CD4-positive, alpha-beta T cell treated with Interleukin-6 at 100 ng/mL for 8 hours (primary cell): ENCODE measurements around the gene DOCK3.
A peak's percentile ranks its signal among the peaks of the same experiment; 100 is the strongest.
"Not testable (repeated sequence)": the region's sequence is repeated elsewhere in the genome, so short reads cannot be mapped to it uniquely, and the experiment has no call there.

Experiments
- DNase-seq: peaks from one replicate; pipeline ENCODE4 v3.0.0-alpha.2; 2020; ENCODE audit warnings: mixed read lengths, low spot score

Gene DOCK3

DNA sequence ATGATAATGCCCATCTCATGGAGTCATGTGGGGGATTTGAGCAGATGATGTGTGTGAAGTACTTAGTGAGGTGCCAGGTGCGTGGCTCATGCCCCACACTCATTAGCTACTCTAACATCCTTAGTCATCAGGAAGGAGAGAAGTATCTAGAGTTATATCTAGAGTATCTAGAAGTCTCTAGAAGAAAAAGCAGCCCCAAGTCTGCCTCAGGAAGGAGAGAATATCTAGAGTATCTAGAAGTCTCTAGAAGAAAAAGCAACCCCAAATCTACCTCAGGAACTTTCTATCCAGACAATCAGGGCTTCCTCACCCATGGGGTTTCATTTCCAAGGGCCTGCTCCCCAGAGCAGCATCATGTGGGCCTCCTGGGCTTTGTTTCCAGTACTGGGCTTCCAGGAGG, 24.7 kb upstream of the DOCK3 start:
- DNase-seq = no peak

DNA sequence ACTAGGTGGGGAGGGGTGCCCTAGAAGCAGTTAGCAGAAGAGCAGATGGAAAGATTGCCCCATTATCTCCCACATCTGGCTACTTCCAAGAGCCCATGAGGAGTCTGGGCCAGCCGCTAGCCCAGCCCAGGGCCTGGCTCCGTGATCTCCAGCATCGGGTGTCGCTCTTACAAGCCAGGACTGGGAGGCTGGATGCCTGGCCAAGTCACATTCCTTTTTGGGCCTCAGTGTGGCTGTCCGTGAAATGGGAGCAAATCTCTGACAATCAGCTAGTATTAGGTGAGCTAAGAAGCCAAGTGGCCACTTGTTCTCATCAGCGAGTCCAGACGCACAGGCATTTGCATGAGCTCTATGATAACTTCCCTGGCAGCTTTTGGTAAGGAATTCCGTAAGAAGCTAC, 23.3 kb upstream of the DOCK3 start:
- no peak for DNase-seq

DNA sequence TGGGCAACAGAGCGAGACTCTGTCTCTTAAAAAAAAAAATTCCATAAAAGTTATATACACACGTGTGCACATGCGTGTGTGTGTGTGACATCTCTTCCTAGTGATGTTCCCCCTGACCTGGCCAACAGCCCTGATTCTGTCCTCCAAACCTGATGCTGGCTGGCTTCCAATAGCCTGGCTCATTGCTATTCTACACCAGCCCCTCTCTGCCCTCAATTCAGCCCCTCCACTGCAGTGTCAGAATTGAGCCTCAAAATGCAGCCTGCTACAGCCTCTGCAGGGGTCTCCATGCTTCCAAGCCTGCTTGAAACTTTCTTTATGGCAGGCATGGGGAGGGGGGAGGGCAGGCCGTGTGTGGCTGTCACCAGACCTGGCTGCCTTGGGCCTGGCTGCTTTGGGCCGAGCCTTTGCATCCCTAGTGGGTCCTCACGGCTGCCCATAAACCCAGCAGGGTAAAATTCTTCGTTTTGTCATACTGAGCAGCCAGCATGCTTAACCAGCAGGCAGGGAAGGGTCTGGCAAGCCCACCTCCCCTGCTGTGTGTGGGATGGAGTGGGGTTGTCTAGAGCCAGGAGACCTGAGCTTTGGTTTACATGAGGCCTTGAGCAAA, 22.7 kb upstream of the DOCK3 start:
- DNase-seq = no peak

DNA sequence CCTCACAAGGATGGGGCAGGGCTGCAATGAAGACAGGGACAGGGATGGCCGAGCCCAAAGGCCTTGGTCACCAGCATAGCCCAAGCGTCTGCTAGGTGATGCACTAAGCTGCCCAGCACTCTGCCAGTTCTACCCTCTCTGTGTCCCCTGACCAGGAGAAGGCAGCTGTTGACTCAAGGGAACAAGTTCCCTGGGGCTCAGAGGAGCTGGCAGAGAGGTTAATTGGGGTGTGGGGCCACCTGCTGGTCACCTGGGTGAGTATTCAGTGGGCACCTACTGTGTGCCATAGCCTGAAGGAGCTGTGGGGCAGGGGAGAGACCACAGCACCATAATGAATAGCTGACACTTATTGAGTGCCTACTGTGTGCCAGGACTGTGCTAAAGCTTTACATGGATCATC, 22.0 kb upstream of the DOCK3 start:
- peak; percentile 59 for DNase-seq

DNA sequence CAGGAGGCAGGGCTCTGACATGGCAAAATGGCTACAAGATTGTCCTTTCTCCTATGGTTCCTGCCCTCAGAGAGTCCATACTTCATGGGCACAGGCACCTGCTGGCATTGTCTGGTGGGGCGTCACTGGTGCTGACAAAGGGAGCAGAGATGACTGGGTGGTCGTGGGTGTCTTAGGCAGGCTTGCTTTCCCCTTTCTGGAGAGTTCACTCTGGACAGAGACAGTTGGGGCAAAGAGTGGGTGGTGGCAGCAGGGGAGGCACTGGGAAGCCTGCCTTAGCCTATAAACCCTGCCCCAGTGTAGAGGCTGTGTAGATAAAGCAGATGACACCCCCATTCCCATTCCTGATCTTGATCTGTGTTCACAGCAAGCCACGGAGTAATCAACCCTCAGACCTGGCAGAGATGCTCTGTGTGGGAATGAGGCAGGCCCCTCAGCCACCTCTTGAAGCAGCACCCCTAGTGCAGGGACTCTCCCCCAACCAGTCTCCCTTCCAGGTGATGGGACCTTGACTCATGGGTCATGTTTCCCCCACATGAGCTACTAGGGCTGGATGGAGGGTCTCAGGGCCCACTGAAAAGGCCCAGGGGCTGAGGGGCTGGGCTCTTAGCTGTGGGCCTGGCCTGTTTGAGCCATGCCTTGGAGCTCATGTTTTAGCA, 20.7 kb upstream of the DOCK3 start:
- DNase-seq = no peak

DNA sequence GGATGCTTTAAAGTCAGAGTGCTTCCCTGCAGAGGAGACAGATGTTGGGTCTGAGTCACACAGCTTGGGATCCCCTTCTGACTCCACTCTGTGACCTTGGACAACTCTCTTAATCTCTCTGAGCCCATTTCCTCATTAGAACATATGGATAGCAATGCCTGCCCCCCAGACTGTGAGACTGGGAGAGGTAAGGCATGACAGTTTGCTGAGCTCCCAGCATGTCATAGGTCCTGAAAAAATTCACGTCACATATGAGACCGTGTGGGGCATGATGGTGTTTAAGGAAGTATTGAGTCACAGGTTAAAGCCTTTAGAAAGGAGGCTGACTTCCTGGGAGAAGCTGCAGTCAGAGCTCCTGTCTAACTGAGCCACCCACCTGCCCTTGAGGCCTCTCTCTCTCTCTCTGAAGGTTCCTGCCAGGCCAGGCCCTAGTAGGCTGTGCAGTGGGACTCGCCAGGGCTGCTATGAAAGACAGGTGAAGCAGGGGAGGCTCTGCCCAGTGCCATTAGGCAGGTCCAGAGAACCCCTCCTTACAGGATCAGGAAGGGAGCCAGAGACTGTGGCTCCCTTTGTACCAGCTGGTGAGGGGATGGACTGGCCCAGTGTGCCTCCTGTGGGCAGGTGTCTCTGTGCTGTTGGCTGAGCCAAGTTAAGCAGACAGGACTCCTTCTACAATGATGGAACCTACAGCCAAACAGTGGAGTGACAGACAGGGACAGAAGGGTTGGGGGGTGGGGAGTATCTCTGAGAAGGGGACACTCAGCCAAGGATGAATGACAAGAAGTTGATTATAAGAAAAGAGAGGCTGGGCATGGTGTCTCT, 19.5 kb upstream of the DOCK3 start:
- no peak for DNase-seq

DNA sequence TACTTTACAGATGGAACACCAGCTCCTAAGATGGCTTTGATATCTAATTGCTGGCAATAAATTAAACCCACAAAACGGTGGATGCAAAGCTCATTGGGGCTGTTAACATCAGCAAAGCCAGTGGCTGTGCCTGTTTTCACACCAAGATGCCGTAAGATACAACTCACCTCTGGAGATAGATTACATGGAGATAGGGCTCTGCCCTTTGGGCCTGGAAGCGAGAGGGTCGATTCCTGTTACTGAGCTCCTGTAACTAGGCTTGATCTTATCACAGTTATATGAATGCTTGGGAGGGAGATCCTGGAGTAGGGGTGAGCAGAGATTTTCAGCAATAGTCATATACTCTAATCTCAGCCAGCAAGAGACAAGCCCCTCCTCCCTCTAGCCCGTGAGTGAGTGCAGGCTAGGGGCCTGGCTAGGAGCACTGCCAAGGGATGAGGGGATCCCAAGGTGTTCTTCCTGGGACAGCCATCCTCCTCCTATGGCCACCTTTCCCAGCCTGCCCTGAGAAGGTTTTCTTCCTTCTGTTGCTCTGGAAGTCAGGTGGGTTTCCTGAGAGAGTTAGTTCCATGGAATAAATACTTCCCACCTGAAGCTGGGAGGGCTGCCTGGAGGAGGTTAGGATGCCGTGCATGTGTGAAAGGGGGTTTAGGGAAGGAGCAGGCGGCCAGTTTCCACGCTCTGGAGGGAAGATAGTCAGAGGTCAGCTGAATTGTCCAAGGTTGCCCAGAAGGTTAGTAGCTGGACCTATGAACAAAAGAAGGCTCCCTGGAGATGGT, 18.1 kb upstream of the DOCK3 start:
- no peak for DNase-seq

DNA sequence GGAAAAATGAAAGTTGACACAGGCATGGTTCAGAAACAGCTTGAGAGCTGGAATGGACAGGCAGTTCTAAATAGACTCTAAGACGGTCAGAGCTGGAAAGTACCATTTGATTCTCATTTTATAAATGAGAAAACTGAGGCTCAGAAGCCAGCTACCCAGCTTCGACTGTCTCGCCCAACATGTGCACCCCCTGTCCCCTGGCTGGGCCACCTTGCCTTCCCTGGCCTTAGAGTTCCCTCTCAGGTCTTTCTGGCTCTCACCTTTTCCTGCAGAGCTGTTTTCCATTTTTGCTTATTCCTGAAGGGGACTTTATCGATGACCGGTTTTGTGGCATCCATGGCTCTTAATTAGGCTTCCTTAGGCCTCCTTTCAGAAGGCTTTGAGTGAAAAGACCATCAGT, 17.3 kb upstream of the DOCK3 start:
- no peak for DNase-seq

DNA sequence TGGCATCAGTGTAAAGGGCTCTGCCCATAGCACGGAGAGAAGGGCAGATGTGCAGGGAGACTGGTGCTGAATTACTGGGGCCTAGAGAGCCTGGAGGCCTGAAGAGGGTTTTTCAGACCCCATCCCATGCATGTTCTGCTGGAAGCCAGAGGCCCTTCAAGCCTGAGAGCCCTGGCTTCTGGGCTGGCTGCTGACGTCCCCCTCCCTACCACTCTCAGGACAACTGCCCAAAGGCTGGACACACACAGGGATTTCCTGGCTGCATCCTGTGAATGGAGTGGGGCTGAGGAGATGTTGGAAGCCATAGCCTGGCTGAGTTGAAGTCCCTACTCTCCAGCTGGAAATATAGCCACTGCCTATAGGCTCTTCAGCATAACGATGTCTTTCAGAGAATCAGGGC, 16.9 kb upstream of the DOCK3 start:
- DNase-seq = no peak

DNA sequence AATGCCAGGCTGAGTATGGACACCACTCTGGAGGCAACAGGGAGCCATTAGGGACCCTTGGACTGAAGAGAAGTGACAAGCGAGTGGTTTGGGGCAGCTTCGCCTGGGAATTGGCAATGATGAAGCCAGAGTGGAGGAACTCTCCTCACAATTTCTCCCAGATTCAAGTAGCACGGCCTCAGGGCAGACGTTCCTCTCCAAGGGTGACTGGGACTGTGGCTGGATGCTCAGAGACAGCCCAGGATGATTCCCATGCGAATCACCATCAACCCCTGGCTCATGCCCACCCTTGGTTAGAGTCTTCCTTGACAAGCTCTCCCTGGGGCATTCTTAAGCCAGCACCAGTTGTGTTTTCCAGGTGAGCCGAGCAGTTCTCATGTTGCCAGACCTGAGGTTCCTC, 16.3 kb upstream of the DOCK3 start:
- no peak for DNase-seq

DNA sequence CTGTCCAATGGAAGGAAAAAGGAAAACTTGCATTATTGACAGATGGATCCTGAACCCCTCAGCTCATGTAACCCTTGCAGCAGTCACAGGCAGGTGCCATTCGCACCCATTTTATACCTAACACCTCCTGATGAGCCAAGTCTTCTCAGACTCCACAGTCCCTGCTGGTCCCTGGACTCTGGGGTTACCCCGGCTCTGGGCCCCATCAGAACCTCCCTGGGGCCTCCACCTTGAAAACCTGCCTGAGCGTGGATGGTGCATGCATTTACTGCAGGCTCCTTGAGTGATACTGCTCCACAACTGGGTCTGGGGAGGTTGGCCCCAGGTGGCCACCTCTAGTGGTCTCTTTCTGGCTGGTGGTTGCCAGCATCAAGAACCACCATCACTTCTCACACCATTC, 15.9 kb upstream of the DOCK3 start:
- no peak for DNase-seq

DNA sequence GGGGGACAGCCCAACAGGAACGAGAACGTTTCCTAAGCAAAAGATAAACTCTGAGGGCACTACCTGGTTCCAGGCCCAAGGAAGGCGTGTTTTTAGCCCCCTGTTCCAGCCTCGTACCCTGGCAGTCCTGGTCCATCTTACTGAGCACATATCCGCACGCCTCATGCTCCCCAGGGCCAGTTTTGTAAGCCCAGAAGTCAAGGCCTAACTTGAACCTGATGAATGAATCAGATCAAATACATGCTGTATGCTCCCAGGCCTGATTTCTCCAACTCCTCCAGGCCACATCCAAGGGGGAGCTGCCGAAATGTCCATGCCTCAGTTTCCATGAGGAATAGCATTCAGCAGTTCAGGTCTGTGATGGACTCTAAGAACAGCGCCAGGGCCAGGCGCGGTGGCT, 14.3 kb upstream of the DOCK3 start:
- no peak for DNase-seq

DNA sequence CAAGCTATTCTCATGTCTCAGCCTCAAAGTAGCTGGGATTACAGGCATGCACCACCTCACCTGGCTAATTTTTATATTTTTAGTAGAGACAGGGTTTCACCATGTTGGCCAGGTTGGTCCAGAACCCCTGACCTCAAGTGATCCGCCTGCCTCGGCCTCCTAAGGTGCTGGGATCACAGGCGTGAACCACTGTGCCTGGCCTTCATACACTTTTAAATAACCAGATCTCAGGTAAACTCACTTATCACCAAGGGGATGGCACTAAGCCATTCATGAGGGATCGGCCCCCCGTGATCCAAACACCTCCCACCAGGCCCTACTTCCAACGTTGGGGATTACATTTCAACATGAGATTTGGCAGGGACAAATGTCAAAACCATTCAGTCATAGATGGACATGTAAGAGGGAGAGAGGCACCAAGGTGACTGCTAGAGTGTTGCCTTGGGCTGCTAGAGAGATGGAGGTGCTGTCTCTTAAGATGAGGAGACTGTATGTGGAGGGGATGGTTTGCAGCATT, 13.3 kb upstream of the DOCK3 start:
- no peak for DNase-seq

DNA sequence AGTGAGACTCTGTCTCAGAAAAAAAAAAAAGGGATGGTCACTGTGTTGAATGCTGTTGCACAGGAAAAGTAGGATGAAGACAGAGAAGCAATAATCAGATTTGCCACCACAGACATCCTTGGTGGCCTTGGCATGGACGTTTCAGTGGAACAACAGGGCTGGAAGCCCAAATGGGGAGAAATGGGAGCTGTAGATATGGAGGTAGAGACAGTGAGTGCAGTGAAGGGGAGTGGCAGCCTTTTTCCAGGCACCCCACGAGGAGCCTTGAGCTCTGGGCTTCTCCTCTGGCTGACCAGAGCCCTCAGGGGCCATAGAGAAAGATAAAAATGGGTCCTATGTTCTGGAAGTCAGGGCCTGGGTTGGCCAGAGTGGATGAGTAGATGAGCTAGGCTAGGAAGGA, 12.3 kb upstream of the DOCK3 start:
- no peak for DNase-seq

DNA sequence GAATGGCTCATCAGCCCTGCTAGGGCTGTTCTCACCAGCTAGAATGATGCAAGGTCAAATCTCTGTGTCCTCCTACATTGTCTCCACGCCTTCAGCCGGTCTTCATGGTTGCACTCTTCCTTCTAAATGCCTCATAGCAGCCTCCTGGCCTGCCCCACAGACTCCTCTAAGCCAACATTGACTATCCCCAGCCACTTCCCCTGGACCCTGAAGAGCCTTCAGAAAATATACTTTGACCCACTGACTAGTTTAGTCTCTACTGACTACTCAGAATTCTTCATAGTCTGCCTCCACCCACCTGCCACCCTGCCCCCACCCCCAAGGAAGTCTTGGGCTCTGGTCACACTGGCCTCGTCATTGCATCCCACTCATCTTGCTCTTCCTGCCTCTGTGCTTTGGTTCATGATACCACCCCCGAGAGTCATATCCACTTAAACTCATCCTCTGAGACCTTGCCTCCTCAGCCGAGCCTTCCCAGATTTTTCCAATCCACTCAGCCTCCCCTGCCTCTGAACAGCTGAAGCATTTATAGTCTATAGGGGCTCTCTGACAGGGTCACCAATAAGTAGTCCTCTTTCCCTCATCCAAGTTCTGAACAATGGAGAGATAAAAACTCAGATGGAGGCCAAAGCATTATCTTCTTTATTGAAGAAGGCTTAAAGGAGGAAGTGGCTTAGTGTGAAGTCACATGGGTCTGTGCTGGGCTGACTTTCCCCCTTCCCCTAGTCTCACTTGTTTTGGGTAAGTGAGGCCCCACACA, 9.5 kb upstream of the DOCK3 start:
- DNase-seq = no peak

DNA sequence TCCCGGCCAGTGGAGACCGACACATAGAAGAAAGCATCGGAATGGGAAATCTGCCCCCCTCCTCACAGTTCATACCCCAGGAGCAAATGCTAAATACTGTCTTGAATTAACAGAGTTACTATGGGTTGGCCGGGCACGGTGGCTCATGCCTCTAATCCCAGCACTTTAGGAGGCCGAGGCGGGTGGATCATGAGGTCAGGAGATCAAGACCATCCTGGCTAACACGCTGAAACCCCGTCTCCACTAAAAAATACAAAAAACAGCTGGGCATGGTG, 8.9 kb upstream of the DOCK3 start:
- not testable (repeated sequence) for DNase-seq

DNA sequence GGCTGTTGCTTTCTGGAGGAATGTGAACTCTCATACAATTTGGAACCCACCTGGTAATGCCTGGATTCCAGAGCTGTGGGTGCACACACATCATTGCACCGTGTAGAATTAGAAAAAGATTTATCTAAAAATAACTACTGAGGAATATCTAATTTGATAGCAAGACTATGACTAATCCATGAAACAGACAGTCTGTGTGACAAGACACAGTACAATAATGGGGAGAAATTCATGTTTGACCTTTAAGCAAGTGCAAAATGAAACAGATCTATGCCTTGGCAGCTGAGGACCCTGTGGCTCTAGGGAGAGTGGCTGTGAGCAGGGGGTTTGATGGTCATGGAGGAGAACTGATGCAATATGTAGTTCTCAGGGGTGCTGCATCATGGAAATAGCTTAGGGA, 7.9 kb upstream of the DOCK3 start:
- DNase-seq = no peak

DNA sequence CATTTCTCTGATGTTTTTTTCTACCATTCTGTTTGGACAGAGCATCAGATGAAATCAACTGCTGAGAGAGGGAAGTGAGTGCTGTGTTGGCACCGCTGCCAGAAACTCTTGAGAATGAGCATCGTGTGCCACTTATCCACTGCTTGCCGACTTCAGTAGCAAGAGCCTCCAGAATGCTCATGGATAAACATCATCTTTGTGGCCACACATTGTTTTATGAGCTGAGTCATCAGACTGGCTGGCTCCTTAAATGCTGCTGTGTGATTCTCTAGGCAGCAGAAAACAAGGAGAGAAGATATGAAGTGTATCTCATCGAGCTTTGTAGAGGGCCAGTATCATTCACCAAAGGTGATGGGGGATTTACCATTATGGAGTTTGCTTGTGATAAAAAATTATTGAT, 3.4 kb upstream of the DOCK3 start:
- DNase-seq = no peak

DNA sequence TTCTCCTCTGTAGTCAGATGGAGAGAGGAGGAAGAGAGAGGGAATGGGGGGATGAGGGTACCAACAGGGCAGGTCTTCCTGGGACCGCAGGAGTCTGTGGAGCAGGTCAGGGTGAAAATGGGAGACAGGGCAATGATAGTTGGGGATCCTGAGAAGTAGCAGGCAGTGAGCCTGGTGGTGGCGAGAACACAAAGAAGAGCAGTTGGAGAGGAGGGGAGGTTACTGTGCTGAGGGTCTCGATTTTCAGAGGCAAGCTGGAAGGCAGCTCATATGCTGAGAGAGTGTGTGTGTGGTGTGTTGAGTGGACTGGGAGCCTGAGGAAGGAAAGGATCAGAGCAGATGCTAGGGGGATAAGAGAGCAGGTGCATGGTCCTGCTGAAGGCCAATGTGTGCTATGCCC, 2.1 kb upstream of the DOCK3 start:
- no peak for DNase-seq

DNA sequence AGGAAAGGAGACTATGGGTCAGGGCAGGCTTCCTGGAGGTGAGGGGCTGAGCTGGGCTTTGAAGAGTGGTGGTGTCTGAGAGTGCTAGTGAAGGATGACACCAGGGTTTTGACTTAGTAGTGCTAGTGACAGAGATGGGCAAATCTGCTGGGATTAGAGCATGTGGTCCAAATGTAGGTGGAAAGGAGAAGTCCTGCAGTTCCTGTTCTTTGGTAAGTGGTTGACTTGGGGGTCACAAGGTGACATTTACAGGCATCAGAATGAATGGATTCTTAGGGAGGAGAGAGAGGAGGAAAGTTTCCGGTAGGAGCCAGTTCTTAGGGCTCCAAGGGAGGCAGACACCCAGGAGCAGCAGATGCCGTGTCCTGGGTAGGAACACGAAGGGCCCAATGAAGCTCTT, 796 bp upstream of the DOCK3 start:
- no peak for DNase-seq

DNA sequence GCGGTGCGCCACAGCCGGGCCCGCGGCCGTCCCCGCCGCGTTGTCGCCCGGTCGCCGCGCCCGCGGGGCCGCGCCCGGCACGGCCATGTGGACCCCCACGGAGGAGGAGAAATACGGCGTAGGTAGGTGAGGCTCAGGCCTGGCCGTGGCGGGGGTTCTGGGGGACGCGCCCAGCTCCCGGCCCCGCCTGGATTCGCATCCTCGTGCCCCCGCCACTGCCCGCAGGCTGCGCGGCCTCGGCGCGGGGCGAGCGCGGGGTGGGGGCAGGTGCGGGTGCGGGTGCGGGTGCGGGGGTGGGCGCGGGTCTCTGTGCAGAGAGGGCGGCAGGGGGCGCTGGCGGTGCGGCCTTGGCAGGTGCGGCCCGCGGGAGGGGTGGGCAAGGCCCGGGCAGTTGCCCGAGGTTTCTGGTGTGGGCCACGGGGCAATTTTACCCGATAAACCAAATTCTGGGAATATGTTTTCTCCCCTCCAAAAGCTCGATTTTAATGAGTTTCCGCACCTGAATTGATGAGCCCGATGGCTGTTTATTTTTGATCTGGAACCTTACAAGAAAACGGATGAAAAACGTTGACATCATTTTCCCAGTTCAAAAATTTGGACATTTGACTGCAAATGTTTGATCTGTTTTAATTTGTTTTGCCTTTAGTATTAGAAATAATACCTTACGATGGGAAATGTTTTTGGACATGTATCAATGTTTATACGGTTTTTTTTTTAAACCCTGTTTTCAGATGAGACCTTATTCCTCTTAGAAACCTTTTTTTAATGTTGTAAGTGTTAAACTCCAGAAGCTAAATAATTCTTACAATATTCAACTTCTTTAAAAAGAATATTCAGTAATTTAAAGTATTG, 678 bp downstream of the DOCK3 start:
- DNase-seq = peak; percentile 29
